Thoracic aorta (tissue), 2 donors: ENCODE data around the gene RPTOR. TPM values are rescaled to one million over a fixed set of nuclear protein-coding genes. Genes with fewer than 3 reads are reported as not detected.

ENCODE experiments used
- ATAC-seq: fragments of 150-250 bp; one replicate; pipeline ENCODE4 v1.8.0; 2017; ENCODE audit warnings: low read depth; ENCODE audit not compliant: insufficient number of reproducible peaks, low FRiP score
- DNase-seq: peaks from one replicate; pipeline ENCODE4 v3.0.0-alpha.2; 2020; ENCODE audit warnings: low spot score
- H3K27ac ChIP-seq, 2 donors: fragments of 200-600 bp; sonication (generic); 1 replicate in 1 of 2; 2 replicates in 1 of 2; pipeline ENCODE4 v1.5.1; 2016; ENCODE audit warnings: mild to moderate bottlenecking in 2 of 2, moderate library complexity in 2 of 2
- H3K27me3 ChIP-seq: fragments of 200-600 bp; sonication (generic); replicated peaks from 2 replicates; pipeline ENCODE4 v1.6.0; 2016; ENCODE audit warnings: mild to moderate bottlenecking; ENCODE audit not compliant: insufficient read depth
- H3K36me3 ChIP-seq: fragments of 200-600 bp; sonication (generic); one replicate; pipeline ENCODE4 v1.5.1; 2016
- H3K4me1 ChIP-seq, 2 donors: fragments of 200-600 bp; sonication (generic); 1 replicate in 1 of 2; 2 replicates in 1 of 2; pipeline versions ENCODE4 v1.5.1 to v1.6.0; 2016; ENCODE audit warnings: low read depth in 2 of 2, mild to moderate bottlenecking in 1 of 2; ENCODE audit not compliant: control insufficient read depth in 1 of 2
- H3K4me3 ChIP-seq: fragments of 200-600 bp; sonication (generic); 2 replicates; pipeline ENCODE4 v1.5.1; 2016; ENCODE audit warnings: mild to moderate bottlenecking
- H3K9me3 ChIP-seq: fragments of 200-600 bp; sonication (generic); 2 replicates; pipeline ENCODE4 v1.5.1; 2016
- total RNA-seq, 2 donors: library from RNA; depleted of rRNA; stranded (reverse); fragments of >200 nt; gene quantifications; one replicate each; pipeline versions ENCODE4 v1.1.0 to v1.2.3, GENCODE V29; 2016
- TF ChIP-seq, protein P1 (sequence below): fragments of 200-600 bp; sonication (generic); IDR thresholded peaks from one replicate; pipeline ENCODE4 v1.5.1; 2019; ENCODE audit warnings: antibody characterized with exemption

RPTOR gene
- total RNA-seq, 2 donors from 2014 or later: 42.0 to 47.4 TPM

DNA sequence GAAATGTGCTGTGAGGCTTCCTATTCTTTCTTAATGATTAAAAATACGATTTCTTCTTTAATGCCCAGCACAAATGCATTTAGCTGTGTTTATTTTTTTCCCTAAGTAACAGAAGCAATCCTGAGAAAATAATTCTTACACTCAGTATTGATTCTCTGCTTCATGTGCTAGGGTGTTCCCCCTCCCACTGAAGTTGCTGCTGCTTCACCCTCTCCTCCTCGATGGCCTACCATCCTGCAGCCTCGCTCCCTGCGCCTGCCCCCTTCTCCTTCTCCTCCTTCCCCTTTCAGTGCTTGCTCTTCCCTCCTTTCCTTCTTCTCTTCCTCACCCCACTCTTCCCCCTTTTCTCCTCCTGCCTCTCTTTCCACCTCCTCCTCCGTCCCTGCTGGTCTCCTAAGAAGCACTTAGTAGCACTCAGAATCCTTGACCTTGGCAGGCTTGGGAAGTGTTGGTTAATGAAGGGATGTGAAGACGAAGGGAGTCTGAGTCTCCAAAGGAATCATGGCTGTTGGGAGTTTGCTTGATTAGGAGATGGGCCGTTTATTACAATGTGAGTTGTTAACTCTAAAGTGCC lies 119.7 kb downstream of the RPTOR start:
- H3K27me3 ChIP-seq: no peaks in the 10 kb centered on the region
- TF ChIP-seq, protein P1, sequence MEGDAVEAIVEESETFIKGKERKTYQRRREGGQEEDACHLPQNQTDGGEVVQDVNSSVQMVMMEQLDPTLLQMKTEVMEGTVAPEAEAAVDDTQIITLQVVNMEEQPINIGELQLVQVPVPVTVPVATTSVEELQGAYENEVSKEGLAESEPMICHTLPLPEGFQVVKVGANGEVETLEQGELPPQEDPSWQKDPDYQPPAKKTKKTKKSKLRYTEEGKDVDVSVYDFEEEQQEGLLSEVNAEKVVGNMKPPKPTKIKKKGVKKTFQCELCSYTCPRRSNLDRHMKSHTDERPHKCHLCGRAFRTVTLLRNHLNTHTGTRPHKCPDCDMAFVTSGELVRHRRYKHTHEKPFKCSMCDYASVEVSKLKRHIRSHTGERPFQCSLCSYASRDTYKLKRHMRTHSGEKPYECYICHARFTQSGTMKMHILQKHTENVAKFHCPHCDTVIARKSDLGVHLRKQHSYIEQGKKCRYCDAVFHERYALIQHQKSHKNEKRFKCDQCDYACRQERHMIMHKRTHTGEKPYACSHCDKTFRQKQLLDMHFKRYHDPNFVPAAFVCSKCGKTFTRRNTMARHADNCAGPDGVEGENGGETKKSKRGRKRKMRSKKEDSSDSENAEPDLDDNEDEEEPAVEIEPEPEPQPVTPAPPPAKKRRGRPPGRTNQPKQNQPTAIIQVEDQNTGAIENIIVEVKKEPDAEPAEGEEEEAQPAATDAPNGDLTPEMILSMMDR: no peak
- H3K9me3 ChIP-seq: no peaks in the 10 kb centered on the region
- peaks cover 0 to 4% of the 10 kb centered on the region in 2 donors for H3K4me1 ChIP-seq
- no peak overlapping the region for H3K27ac ChIP-seq
- ATAC-seq (no peak), DNase-seq (no peak)
- no peaks in the 10 kb centered on the region for H3K36me3 ChIP-seq
- H3K4me3 ChIP-seq: no peak overlapping the region

- H3K4me3 ChIP-seq: no peak overlapping the region
- DNase-seq (no peak), ATAC-seq (no peak)
- H3K27me3 ChIP-seq: no peaks in the 10 kb centered on the region
- TF ChIP-seq, protein P1: no peak
- peaks cover 0 to 4% of the 10 kb centered on the region in 2 donors for H3K4me1 ChIP-seq
- H3K36me3 ChIP-seq: no peaks in the 10 kb centered on the region
- H3K9me3 ChIP-seq: no peaks in the 10 kb centered on the region
- H3K27ac ChIP-seq: no peak overlapping the region
Measured at GRCh38 chr17:80665792-80666191, 121.2 kb downstream of the RPTOR start.

DNA sequence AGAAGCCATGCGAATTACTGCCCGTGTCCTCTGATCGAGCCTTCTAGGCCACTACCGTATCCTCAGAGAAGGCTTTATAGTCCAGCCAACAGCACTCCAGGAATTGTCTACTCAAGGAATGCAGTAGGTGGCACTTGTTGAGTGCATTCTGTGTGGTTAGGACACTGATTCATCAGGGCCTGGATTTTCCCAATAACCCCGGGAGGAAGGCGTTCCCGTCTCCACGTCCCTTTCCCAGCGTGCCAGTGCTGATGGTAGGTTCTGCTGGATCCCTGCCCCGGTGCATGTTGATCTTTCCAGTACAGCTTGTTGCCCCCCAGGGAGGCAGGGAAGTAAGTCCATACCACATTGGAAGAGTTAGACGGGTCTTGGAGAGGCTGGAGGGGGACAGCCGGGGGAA lies 122.2 kb downstream of the RPTOR start:
- H3K4me3 ChIP-seq: no peak overlapping the region
- TF ChIP-seq, protein P1: no peak
- ATAC-seq (no peak), DNase-seq (no peak)
- H3K27me3 ChIP-seq: no peaks in the 10 kb centered on the region
- H3K36me3 ChIP-seq: no peaks in the 10 kb centered on the region
- H3K9me3 ChIP-seq: no peaks in the 10 kb centered on the region
- H3K4me1 ChIP-seq: peaks cover 0 to 4% of the 10 kb centered on the region in 2 donors
- no peak overlapping the region for H3K27ac ChIP-seq

- Histone ChIP-seq H3K4me1 (peaks cover 0 to 4% of the 10 kb centered on the region in 2 donors), H3K9me3 (no peaks in the 10 kb centered on the region), H3K27ac (no peak overlapping the region), H3K4me3 (no peak overlapping the region), H3K27me3 (no peaks in the 10 kb centered on the region), H3K36me3 (no peaks in the 10 kb centered on the region)
- ATAC-seq: no peak
- TF ChIP-seq, protein P1: no peak
- DNase-seq: no peak
Measured at GRCh38 chr17:80667462-80668277, 123.0 kb downstream of the RPTOR start.

- ATAC-seq (no peak), DNase-seq (no peak)
- Histone ChIP-seq H3K4me3 (no peak overlapping the region), H3K36me3 (no peaks in the 10 kb centered on the region), H3K27ac (no peak overlapping the region), H3K9me3 (no peaks in the 10 kb centered on the region), H3K4me1 (peaks cover 0 to 4% of the 10 kb centered on the region in 2 donors), H3K27me3 (no peaks in the 10 kb centered on the region)
- TF ChIP-seq, protein P1: no peak
Measured at GRCh38 chr17:80668375-80669148, 123.9 kb downstream of the RPTOR start.
